ENCODE results near the gene MLX.
"Not testable (repeated sequence)": the region's sequence is repeated elsewhere in the genome, so short reads cannot be mapped to it uniquely, and the experiment has no call there.

Gene MLX

GRCh38 chr17:42581744-42582270, 14.9 kb downstream of the MLX start:
- DNase-seq, result no peak

- DNase-seq, result no peak
Measured at GRCh38 chr17:42584880-42585279, 18.0 kb downstream of the MLX start.

- DNase-seq, result no peak
Measured at GRCh38 chr17:42585353-42585752, 18.5 kb downstream of the MLX start.

- no peak for DNase-seq
Measured at GRCh38 chr17:42586514-42587230, 19.8 kb downstream of the MLX start.

GRCh38 chr17:42590886-42591285, 24.0 kb downstream of the MLX start:
- DNase-seq, result no peak

- DNase-seq, result no peak
Measured at GRCh38 chr17:42591411-42591810, 24.5 kb downstream of the MLX start.

GRCh38 chr17:42596386-42596785, 29.5 kb downstream of the MLX start:
- no peak for DNase-seq

- DNase-seq, result no peak
Measured at GRCh38 chr17:42598905-42599304, 32.0 kb downstream of the MLX start.

- no peak for DNase-seq
Measured at GRCh38 chr17:42603318-42603717, 36.4 kb downstream of the MLX start.

- DNase-seq, result no peak
Measured at GRCh38 chr17:42607769-42608168, 40.9 kb downstream of the MLX start.

- no peak for DNase-seq
Measured at GRCh38 chr17:42608305-42609181, 41.6 kb downstream of the MLX start.

GRCh38 chr17:42609182-42609813, 42.4 kb downstream of the MLX start, which contains the start of the genes RETREG3 and TUBG1:
Gene RETREG3, minus strand, starts transcription at chr17:42609374. Its CDS starts 50 bp downstream, at chr17:42609324.
Gene TUBG1, plus strand, starts transcription at chr17:42609683. Its CDS starts 55 bp downstream, at chr17:42609738.
- DNase-seq, result peak; percentile 91 to 96

GRCh38 chr17:42609814-42610801, 43.2 kb downstream of the MLX start:
- not testable (repeated sequence) for DNase-seq

- DNase-seq, result no peak
Measured at GRCh38 chr17:42612013-42612412, 45.1 kb downstream of the MLX start.

- DNase-seq, result no peak
Measured at GRCh38 chr17:42613699-42614295, 46.9 kb downstream of the MLX start.

GRCh38 chr17:42617956-42618431, 51.1 kb downstream of the MLX start:
- DNase-seq, result no peak

GRCh38 chr17:42618442-42619150, 51.7 kb downstream of the MLX start:
- DNase-seq, result no peak

- not testable (repeated sequence) for DNase-seq
Measured at GRCh38 chr17:42621987-42622386, 55.1 kb downstream of the MLX start.
